OCI-LY1 (cell line): ENCODE results near the gene PHKA1.
"Not testable (repeated sequence)": the region's sequence is repeated elsewhere in the genome, so short reads cannot be mapped to it uniquely, and the experiment has no call there.

Experiments used
- H2AFZ ChIP-seq: fragments of 200-600 bp; sonication (generic), shearing (Covaris generic); 2 replicates; pipeline ENCODE4 v1.6.0; 2014; ENCODE audit warnings: antibody characterized with exemption, mild to moderate bottlenecking, low read length
- H3F3A ChIP-seq: fragments of 200-600 bp; sonication (generic), shearing (Covaris generic); 2 replicates; pipeline ENCODE4 v1.6.0; 2014; ENCODE audit warnings: mild to moderate bottlenecking, antibody characterized with exemption, low read length, moderate library complexity; ENCODE audit not compliant: insufficient read depth
- H3K27ac ChIP-seq: fragments of 200-600 bp; sonication (generic); 2 replicates; pipeline ENCODE4 v1.5.1; 2014; ENCODE audit warnings: low read length, mixed run types, mild to moderate bottlenecking, low read depth; ENCODE audit not compliant: poor library complexity, severe bottlenecking
- H3K27me3 ChIP-seq: fragments of 200-600 bp; sonication (generic); 2 replicates; pipeline ENCODE4 v1.6.0; 2014; ENCODE audit warnings: antibody characterized with exemption, mild to moderate bottlenecking, low read length, moderate library complexity; ENCODE audit not compliant: insufficient read depth
- H3K36me3 ChIP-seq: fragments of 200-600 bp; sonication (generic); 2 replicates; pipeline ENCODE4 v1.6.1; 2014; ENCODE audit warnings: mild to moderate bottlenecking, antibody characterized with exemption, low read length, moderate library complexity, mixed read lengths; ENCODE audit not compliant: insufficient read depth
- H3K4me1 ChIP-seq: fragments of 200-600 bp; sonication (generic); 2 replicates; pipeline ENCODE4 v1.5.1; 2014; ENCODE audit warnings: mild to moderate bottlenecking, low read length, moderate library complexity; ENCODE audit not compliant: insufficient read depth, severe bottlenecking
- H3K4me2 ChIP-seq: fragments of 200-600 bp; sonication (generic), shearing (Covaris generic); 2 replicates; pipeline ENCODE4 v1.6.1; 2014; ENCODE audit warnings: low read length
- H3K4me3 ChIP-seq: fragments of 200-600 bp; sonication (generic); 2 replicates; pipeline ENCODE4 v1.5.1; 2014; ENCODE audit warnings: low read length, low read depth, mild to moderate bottlenecking, mixed read lengths; ENCODE audit not compliant: poor library complexity, severe bottlenecking
- H3K79me2 ChIP-seq: fragments of 200-600 bp; shearing (Covaris generic); 2 replicates; pipeline ENCODE4 v1.6.1; 2016; ENCODE audit warnings: mixed run types, low read length, mixed read lengths; ENCODE audit not compliant: insufficient read depth
- H3K9ac ChIP-seq: fragments of 200-600 bp; sonication (generic), shearing (Covaris generic); 2 replicates; pipeline ENCODE4 v1.6.1; 2014; ENCODE audit warnings: mild to moderate bottlenecking, low read length, mixed read lengths
- H3K9me2 ChIP-seq: fragments of 200-600 bp; sonication (generic), shearing (Covaris generic); 2 replicates; pipeline ENCODE4 v1.6.1; 2014; ENCODE audit warnings: low read depth, mild to moderate bottlenecking, low read length, mixed read lengths
- H3K9me3 ChIP-seq: fragments of 200-600 bp; shearing (Covaris generic); 2 replicates; pipeline ENCODE4 v1.6.1; 2014; ENCODE audit warnings: low read length, mixed read lengths
- H4K20me1 ChIP-seq: fragments of 200-600 bp; sonication (generic), shearing (Covaris generic); 2 replicates; pipeline ENCODE4 v1.6.0; 2016; ENCODE audit warnings: mild to moderate bottlenecking, low read length; ENCODE audit not compliant: insufficient read depth
- EZH2 ChIP-seq: fragments of 200-600 bp; sonication (generic), shearing (Covaris generic); IDR thresholded peaks from 2 replicates; pipeline ENCODE4 v1.8.0; 2017; ENCODE audit warnings: borderline replicate concordance, mixed run types, mild to moderate bottlenecking, antibody characterized with exemption, low read length, moderate library complexity, mixed read lengths
- TF ChIP-seq, protein P1 (sequence below): fragments of 200-600 bp; sonication (generic), shearing (Covaris generic); IDR thresholded peaks from 2 replicates; pipeline ENCODE4 v1.5.1; 2017; ENCODE audit warnings: mild to moderate bottlenecking, antibody characterized with exemption, low read length, moderate library complexity, mixed read lengths

Gene PHKA1

DNA sequence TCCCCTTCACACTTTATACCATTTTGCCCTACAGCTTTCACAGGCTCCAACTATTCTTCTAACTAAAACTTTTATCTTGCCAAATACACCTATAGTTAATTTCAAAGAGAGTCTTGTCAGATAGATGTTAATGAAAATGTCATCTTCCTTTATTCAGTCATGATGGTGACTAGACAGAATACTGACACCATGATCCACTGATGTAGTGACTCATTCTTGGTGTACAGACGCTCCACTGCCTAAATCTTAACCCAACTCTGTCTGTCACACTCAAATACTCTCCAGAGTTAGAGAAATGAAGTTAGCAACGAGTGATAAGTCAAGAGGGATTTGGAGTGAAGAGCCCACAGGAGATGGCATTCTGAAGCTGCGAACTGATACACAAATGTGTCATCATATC is 109.4 kb downstream of the PHKA1 start:
- H3K9me3 ChIP-seq: no peaks in the 10 kb centered on the region
- no peak overlapping the region for H3K9ac ChIP-seq
- H3K4me2 ChIP-seq: no peak overlapping the region
- no peaks in the 10 kb centered on the region for H3K79me2 ChIP-seq
- H3K27me3 ChIP-seq: no peaks in the 10 kb centered on the region
- H3K36me3 ChIP-seq: no peaks in the 10 kb centered on the region
- no peak overlapping the region for H3K4me3 ChIP-seq
- TF ChIP-seq, protein P1, sequence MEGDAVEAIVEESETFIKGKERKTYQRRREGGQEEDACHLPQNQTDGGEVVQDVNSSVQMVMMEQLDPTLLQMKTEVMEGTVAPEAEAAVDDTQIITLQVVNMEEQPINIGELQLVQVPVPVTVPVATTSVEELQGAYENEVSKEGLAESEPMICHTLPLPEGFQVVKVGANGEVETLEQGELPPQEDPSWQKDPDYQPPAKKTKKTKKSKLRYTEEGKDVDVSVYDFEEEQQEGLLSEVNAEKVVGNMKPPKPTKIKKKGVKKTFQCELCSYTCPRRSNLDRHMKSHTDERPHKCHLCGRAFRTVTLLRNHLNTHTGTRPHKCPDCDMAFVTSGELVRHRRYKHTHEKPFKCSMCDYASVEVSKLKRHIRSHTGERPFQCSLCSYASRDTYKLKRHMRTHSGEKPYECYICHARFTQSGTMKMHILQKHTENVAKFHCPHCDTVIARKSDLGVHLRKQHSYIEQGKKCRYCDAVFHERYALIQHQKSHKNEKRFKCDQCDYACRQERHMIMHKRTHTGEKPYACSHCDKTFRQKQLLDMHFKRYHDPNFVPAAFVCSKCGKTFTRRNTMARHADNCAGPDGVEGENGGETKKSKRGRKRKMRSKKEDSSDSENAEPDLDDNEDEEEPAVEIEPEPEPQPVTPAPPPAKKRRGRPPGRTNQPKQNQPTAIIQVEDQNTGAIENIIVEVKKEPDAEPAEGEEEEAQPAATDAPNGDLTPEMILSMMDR: no peak
- no peak for TF ChIP-seq EZH2
- no peaks in the 10 kb centered on the region for H3K4me1 ChIP-seq
- H4K20me1 ChIP-seq: no peaks in the 10 kb centered on the region
- no peaks in the 10 kb centered on the region for H3K9me2 ChIP-seq
- no peak overlapping the region for H2AFZ ChIP-seq
- H3K27ac ChIP-seq: no peak overlapping the region
- no peaks in the 10 kb centered on the region for H3F3A ChIP-seq

DNA sequence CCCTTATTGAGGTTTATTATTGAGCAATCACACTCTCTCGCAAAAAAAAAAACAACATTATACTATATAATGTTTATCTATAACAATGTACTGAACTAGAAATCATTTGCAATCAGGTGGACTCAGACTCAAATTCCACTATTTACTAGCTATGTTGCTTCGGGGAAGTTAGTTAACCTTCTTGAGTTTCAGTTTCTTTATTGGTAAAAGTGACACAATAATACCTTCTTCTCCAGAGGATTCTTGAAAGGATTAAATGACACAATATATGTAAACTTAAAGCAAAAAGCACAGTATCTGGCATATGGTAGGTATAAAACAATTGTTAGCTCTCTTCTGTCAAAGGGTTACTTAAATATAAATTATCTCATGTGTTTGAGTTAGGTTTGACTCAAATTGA is 110.0 kb downstream of the PHKA1 start:
- H3K27ac ChIP-seq: no peak overlapping the region
- no peaks in the 10 kb centered on the region for H4K20me1 ChIP-seq
- H3K79me2 ChIP-seq: no peaks in the 10 kb centered on the region
- H3K9me3 ChIP-seq: no peaks in the 10 kb centered on the region
- TF ChIP-seq, protein P1: no peak
- no peaks in the 10 kb centered on the region for H3K27me3 ChIP-seq
- H3K9ac ChIP-seq: no peak overlapping the region
- no peaks in the 10 kb centered on the region for H3K4me1 ChIP-seq
- no peaks in the 10 kb centered on the region for H3K9me2 ChIP-seq
- no peaks in the 10 kb centered on the region for H3F3A ChIP-seq
- no peak overlapping the region for H3K4me3 ChIP-seq
- no peak overlapping the region for H3K4me2 ChIP-seq
- H3K36me3 ChIP-seq: no peaks in the 10 kb centered on the region
- no peak overlapping the region for H2AFZ ChIP-seq

DNA sequence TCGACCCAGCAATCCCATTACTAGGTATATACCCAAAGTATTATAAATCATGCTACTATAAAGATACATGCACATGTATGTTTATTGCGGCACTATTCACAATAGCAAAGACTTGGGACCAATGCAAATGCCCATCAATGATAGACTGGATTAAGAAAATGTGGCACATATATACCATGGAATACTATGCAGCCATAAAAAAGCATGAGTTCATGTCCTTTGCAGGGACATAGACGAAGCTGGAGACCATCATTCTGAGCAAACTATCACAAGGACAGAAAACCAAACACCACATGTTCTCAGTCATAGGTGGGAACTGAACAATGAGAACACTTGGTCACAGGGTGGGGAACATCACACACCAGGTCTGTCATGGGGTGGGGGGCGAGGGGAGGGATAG is 123.1 kb downstream of the PHKA1 start:
- not testable (repeated sequence) for H3F3A ChIP-seq, H3K27ac ChIP-seq, H3K4me1 ChIP-seq, H3K9ac ChIP-seq, H3K4me3 ChIP-seq, H2AFZ ChIP-seq, H3K9me2 ChIP-seq, H3K4me2 ChIP-seq, H3K9me3 ChIP-seq, H3K79me2 ChIP-seq, H4K20me1 ChIP-seq, H3K36me3 ChIP-seq, H3K27me3 ChIP-seq

DNA sequence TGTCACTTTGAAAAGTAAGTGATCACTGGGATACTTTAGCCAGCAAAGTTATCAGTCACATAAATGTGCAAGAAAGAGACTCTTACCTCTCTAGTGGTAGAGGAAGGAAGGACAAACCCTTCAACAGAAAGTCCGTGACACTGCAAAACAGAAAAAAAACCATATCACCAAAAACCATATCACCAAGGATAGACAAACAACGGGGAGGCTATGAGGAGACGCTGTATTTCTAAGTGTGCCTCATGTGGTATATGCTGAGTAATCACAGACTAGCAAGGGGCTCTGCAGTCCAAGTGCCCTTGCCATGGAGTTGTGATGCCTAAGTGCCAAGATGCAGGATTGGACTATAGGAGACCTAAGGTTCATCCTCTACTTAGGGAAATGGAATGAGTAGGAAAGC is 129.9 kb downstream of the PHKA1 start:
- Histone ChIP-seq H4K20me1 (no peaks in the 10 kb centered on the region), H3K4me3 (no peak overlapping the region), H3K36me3 (no peaks in the 10 kb centered on the region), H3K4me1 (no peaks in the 10 kb centered on the region), H3K27ac (no peak overlapping the region), H3K9ac (no peak overlapping the region), H3K9me2 (no peaks in the 10 kb centered on the region), H3K79me2 (no peaks in the 10 kb centered on the region), H3F3A (no peaks in the 10 kb centered on the region), H2AFZ (no peak overlapping the region), H3K9me3 (no peaks in the 10 kb centered on the region), H3K4me2 (no peak overlapping the region), H3K27me3 (no peaks in the 10 kb centered on the region)
- TF ChIP-seq, protein P1: no peak
- TF ChIP-seq EZH2: no peak
